HG03039 (cell line): ENCODE measurements around the gene CERS1.
"Not testable (repeated sequence)": the region's sequence is repeated elsewhere in the genome, so short reads cannot be mapped to it uniquely, and the experiment has no call there.

Experiments
- ATAC-seq: cut with Tn5 transposase; IDR thresholded peaks from one replicate; pipeline ENCODE4 v1.9.1; 2021; ENCODE audit warnings: mild to moderate bottlenecking, moderate library complexity; ENCODE audit not compliant: unreplicated experiment

CERS1 gene

DNA sequence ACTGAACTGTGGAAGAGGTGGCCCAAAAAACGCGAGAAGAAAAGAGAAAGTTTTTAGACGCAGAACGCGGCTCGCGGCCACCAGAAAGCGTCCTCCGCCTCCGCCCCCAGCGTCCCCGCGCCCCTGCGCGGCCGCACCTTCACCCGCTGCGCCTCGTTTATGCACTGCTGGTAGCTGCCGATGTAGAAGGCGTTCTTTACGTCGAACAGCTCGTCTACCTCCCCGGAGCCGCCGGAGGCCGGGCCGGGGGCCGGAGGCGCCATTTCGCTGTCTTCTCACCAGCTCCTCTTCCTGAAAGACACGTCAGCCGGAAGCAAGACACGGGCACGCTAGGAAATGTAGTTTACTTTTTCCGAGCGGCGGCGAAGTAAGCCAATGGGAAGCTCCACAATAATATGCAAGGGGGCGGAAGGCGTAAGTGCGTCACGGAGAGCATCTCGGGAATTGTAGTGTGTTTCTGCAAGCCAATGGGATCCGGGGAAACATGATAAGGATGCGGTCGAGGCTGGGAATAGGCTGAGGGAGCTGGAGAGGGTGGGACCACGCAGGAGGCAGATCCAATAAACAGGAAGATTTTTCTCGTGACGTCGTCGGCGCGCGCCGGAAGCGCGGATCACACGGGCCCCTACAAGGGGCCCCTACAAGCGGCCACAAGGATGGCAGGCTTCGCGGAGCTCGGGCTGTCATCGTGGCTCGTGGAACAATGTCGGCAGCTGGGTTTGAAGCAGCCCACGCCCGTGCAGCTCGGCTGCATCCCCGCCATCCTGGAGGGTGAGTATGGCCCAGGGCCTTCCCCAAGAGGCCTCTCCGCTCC lies 23.3 kb upstream of the CERS1 start, which contains the start of the genes COPE and DDX49:
Gene COPE, minus strand, starts transcription at position 302 of the 814 bp plus-strand sequence. Its CDS starts 39 bp downstream, at position 263.
Gene DDX49, plus strand, starts transcription at position 630 of the 814 bp plus-strand sequence. Its CDS starts 27 bp downstream, at position 657.
- peak; percentile 81 for ATAC-seq

- not testable (repeated sequence) for ATAC-seq
These were observed 21.6 kb upstream of the CERS1 start for GRCh38 chr19:18917593-18917992.

GRCh38 chr19:18915639-18916038 lies 19.7 kb upstream of the CERS1 start:
- no peak for ATAC-seq

GRCh38 chr19:18913466-18913865 lies 17.5 kb upstream of the CERS1 start:
- no peak for ATAC-seq

GRCh38 chr19:18912933-18913332 lies 17.0 kb upstream of the CERS1 start:
- ATAC-seq = no peak

- ATAC-seq = no peak
These were observed 15.0 kb upstream of the CERS1 start for GRCh38 chr19:18910801-18911436.

DNA sequence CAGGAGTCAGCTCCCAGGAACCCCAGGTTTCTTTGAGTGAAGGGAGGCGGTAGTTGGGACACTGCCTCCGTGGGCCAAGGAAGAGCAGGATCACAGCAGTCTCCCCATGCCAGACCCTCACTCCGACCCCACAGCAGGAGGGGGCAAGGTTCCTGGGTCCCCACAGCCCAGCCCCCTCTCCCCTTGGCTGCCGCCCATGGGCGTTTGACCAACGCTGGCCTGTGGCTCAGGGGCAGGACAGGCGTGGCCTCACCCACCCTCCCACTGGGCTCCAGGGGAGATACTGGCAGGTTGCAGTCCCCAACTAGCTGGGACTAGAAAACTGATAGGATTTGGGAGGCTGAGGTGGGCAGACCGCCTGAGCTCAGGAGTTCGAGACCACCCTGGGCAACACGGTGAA lies 14.1 kb upstream of the CERS1 start:
- ATAC-seq = no peak

- no peak for ATAC-seq
These were observed 13.1 kb upstream of the CERS1 start for GRCh38 chr19:18908917-18909619.

- no peak for ATAC-seq
These were observed 10.9 kb upstream of the CERS1 start for GRCh38 chr19:18906605-18907519.

DNA sequence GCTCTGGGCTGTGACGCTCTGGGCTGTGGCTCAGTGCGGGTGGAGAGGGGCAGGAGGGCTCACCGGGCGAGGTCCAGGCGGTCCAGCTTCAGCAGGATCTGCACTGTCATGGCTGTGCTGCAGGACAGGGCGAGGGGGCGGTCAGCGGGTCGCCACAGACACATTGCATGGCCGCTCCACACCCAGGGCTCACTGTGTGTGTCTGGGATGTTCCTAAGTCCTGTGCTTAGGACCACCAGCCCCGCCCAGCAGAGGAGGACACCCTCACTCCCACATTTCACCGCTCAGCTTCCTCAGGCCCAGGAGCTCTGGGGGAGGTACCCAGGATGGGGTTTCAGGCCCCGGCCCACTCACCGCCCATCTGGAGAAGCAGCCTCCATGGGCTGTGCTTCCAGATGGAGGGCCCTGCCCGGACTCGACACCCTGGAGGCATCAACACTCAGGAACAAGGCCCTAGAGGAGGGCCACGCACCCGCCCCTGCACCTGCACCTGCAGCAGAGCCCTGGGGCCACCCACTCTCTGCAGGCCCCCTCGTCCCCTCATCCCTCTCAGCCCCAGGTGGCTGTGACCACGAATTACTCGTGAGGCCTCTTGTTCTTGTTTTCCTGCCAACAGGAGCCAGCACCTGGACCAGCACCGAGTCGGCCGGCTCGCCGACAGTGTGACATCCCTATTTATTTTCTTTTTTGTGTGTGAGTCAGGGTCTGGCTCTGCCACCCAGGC lies 9.7 kb upstream of the CERS1 start:
- ATAC-seq = no peak

DNA sequence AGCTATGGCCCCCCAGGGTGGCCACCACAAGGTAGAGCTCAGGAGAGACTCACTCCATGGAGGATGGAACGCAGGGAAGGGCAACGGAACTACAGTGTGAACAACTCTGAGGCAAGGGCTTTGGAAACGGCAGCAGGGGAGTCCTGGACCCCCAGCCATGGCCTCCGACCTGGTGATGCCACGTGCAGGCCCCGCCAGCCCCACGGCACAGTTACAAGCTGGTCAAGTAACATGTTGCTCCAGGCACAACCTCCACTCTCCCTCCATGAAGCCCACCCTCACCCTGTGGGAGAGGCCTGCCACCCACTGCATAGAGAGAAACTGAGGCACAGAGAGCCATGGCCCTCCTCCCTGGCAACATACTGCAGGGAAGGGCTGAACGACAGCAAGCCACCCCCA lies 9.1 kb upstream of the CERS1 start:
- no peak for ATAC-seq

- ATAC-seq = no peak
These were observed 8.5 kb upstream of the CERS1 start for GRCh38 chr19:18904334-18905057.

DNA sequence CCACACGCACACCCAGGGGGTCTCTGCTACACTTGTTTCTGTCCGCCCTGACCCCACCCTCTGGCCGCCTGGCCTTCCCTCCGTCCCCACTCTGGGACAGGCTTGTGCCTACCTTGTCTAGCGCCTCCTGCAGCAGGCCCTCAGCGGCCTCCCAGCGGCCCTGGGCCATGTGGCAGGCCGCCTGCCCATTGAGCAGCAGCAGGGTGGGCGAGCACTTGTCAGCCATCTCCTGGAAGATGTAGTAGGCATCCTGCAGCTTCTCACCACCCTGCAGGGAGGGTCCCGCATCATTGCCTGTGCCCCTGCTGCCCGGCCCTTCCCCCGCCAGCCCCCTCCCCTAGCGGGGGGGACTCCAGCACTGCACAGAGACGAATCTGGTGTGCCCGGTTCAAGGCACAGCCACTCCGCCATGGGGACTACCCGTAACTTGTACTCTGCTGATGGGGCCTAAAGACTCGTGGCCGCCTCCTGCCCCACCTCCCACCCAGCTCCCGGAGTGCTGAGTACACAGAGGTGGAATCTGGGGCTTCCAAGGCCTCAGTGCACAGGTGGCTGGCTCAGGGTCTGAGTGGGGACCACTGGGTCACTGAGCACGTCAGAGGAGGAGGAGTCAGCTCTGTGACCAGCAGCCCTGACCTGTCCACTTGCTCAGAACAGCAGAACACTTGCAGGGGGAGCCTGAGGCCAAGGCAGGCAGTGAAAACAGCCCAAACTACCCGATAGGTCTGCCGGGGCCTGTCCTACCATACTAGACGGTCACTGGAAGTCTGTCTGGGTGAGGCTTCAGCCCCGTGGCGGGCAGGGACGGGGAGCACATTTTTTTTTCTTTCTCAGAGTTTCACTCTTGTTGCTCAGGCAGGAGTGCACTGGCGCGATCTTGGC lies 7.4 kb upstream of the CERS1 start:
- ATAC-seq = no peak

GRCh38 chr19:18902519-18902918 lies 6.6 kb upstream of the CERS1 start:
- not testable (repeated sequence) for ATAC-seq

DNA sequence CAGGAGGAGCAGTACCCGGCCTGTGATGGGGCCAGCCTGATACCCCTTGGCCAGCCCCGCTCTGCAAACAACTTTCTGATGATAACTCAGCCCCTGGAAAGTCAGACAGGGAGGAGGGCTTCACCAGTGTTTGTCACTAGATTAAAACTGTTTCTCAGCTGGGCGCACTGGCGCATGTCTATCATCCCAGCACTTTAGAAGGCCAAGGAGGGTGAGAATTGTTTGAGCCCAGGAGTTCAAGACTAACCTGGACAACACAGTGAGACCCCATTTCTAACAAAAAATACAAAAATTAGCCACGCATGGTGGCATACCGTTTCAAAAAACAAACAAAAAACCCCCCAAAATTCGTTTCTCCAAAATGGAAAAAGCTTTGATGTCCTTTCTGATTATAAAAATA lies 5.5 kb upstream of the CERS1 start:
- ATAC-seq = no peak

DNA sequence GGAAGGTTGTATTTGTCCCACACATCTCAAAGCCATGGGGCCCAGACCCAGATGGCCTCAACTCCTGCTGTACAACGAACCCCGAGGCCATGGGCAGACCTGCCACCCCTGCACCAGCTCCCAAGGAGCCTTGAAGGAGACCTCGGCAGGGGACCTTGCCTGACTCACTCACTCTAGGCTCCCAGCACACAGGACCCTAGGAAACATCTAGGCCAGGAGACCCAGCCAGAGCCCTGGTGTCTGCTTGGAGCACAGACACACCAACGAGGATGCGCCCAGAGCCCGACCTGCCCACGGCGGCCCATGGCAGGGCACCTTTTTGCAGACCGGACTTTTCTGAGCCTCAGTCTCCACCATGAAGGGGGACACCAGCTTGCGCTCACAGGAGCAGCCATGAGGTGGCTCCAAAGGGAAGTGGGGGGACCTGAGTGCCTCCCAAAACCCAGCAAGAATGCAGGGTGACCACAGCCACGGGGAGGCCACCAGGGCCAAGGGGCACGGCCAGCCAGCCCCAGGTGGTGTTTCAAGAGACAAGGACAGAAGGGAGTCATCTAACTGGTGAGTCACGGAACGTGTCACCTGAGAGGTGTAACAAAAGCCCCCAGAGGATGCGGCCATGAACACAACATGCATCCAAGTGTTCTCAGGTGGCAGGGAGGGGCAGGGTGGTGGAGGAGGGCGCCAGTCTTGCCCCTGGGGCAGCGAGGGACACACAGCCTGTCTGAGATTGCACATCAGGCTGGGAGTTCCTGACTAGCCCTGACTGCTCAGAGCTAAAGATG lies 4.9 kb upstream of the CERS1 start:
- ATAC-seq = no peak
